Spleen (tissue), 7 donors: ENCODE results near the gene HDAC5.

Experiments used
- CTCF ChIP-seq, 11 experiments: fragments of 200-600 bp in 7 of 11; fragments of 450-650 bp in 4 of 11; sonication (generic) in 4 of 11; IDR thresholded peaks in 8 of 11; conservative IDR thresholded peaks in 3 of 11; 1 replicate in 7 of 11; 2 replicates in 4 of 11; pipeline versions ENCODE4 v1.4.0 to v1.8.0; 2016 to 2021; ENCODE audit warnings: antibody characterized with exemption in 11 of 11, inconsistent platforms in 4 of 11, mild to moderate bottlenecking in 1 of 11
- POLR2AphosphoS5 ChIP-seq, 3 donors: sonication (generic); formaldehyde crosslinking; IDR thresholded peaks; one replicate each; pipeline ENCODE4 v1.5.1; 2017; ENCODE audit warnings: antibody characterized with exemption in 3 of 3
- donor health status: DM: no; HTN: no; CAD: no; lungs with moderate emphysema.
- donor health status: DM: no; HTN: no; CAD: no.
- donor health status: DM: no; HTN: no; CAD: no.

- TF ChIP-seq CTCF (IDR thresholded peaks at IDR 0.05 in 8 of 11, conservative IDR thresholded peaks at IDR 0.05 in 3 of 11) (no peak), POLR2AphosphoS5 (IDR thresholded peaks at IDR 0.05) (no peak)
Measured at GRCh38 chr17:44062871-44063270, 60.6 kb downstream of the HDAC5 start.
